Activated CD8-positive, alpha-beta memory T cell treated with anti-CD3 and anti-CD28 coated beads for 1 hour (primary cell): Measurements from ENCODE around the gene FOXI3.

ENCODE experiments used
- DNase-seq, 2 donors: peaks; one replicate each; pipeline ENCODE4 v3.0.0-alpha.2; 2020; ENCODE audit warnings: low read depth in 1 of 2; ENCODE audit errors: extremely low read depth in 1 of 2

The FOXI3 gene

GRCh38 chr2:88452565-88452905 is at the start of gene FOXI3:
Gene FOXI3 (minus strand): TSS chr2:88452693. CDS start chr2:88452535, 158 bp downstream.
- DNase-seq: no peak

GRCh38 chr2:88500691-88501090 is 48.2 kb upstream of the FOXI3 start:
- DNase-seq: no peak

- no peak for DNase-seq
These were observed 46.7 kb upstream of the FOXI3 start for GRCh38 chr2:88499204-88499603.

GRCh38 chr2:88493481-88493880 is 41.0 kb upstream of the FOXI3 start:
- DNase-seq: no peak

GRCh38 chr2:88492002-88492401 is 39.5 kb upstream of the FOXI3 start:
- no peak for DNase-seq

- no peak for DNase-seq
These were observed 36.7 kb upstream of the FOXI3 start for GRCh38 chr2:88489181-88489580.

- no peak for DNase-seq
These were observed 30.7 kb upstream of the FOXI3 start for GRCh38 chr2:88483200-88483599.

GRCh38 chr2:88481691-88482336 is 29.3 kb upstream of the FOXI3 start:
- no peak for DNase-seq

GRCh38 chr2:88472811-88473210 is 20.3 kb upstream of the FOXI3 start:
- DNase-seq: no peak

- no peak for DNase-seq
These were observed 18.8 kb upstream of the FOXI3 start for GRCh38 chr2:88471083-88471942.

- no peak for DNase-seq
These were observed 17.0 kb upstream of the FOXI3 start for GRCh38 chr2:88469202-88470114.

- DNase-seq: no peak
These were observed 11.7 kb upstream of the FOXI3 start for GRCh38 chr2:88464153-88464552.

- DNase-seq: no peak
These were observed 6.1 kb upstream of the FOXI3 start for GRCh38 chr2:88458633-88459032.

- DNase-seq: no peak
These were observed 588 bp upstream of the FOXI3 start for GRCh38 chr2:88452980-88453582.

GRCh38 chr2:88451811-88452564 is 505 bp downstream of the FOXI3 start:
- DNase-seq: no peak

GRCh38 chr2:88450925-88451810 is 1.3 kb downstream of the FOXI3 start:
- DNase-seq: no peak

- DNase-seq: no peak
These were observed 2.3 kb downstream of the FOXI3 start for GRCh38 chr2:88450186-88450585.

- DNase-seq: no peak
These were observed 4.2 kb downstream of the FOXI3 start for GRCh38 chr2:88448248-88448647.

- DNase-seq: no peak
These were observed 9.0 kb downstream of the FOXI3 start for GRCh38 chr2:88443353-88443938.
